HepG2 (cell line): ENCODE data around the gene LRRC73. TPM values are rescaled to one million over a fixed set of nuclear protein-coding genes. Genes with fewer than 3 reads are reported as not detected.

Experiments
- EHMT2 ChIP-seq: fragments of 200-600 bp; sonication (generic); IDR thresholded peaks from 2 replicates; pipeline ENCODE4 v1.7.0; 2017; ENCODE audit warnings: antibody characterized with exemption, low read depth, low read length, borderline replicate concordance
- FOXO1 ChIP-seq: sonication (generic); formaldehyde crosslinking; IDR thresholded peaks from 2 replicates; pipeline ENCODE4 v1.4.0; 2020; ENCODE audit warnings: missing genetic modification reagents
- PLRG1 ChIP-seq: fragments of 450-650 bp; conservative IDR thresholded peaks from 2 replicates; pipeline ENCODE4 v1.6.1; 2016
- THAP9 ChIP-seq: sonication (generic); formaldehyde crosslinking; IDR thresholded peaks from 2 replicates; pipeline ENCODE4; 2020; ENCODE audit warnings: missing genetic modification reagents, mild to moderate bottlenecking, borderline replicate concordance
- ZBTB38 ChIP-seq: sonication (generic); formaldehyde crosslinking; IDR thresholded peaks from 2 replicates; pipeline ENCODE4 v1.5.1; 2020; ENCODE audit warnings: mild to moderate bottlenecking, missing genetic modification reagents
- ZNF160 ChIP-seq: sonication (generic); formaldehyde crosslinking; IDR thresholded peaks from 2 replicates; pipeline ENCODE4 v1.8.0; 2022; ENCODE audit warnings: mild to moderate bottlenecking, inconsistent platforms, missing genetic modification reagents
- polyA plus RNA-seq, 8 experiments: library from polyadenylated mRNA; depleted of rRNA in 3 of 8; stranded (reverse) in 7 of 8; unstranded in 1 of 8; fragments of >200 nt; fragmentation: Illumina TruSeq in 4 of 8; extraction: Trizol in 4 of 8; gene quantifications; 2 replicates each; pipeline versions ENCODE4 v1.2.1 to v1.2.3, GENCODE V29; 2011 to 2016; ENCODE audit warnings: low read depth in 4 of 8, missing spikeins in 1 of 8, mixed read lengths in 1 of 8; ENCODE audit not compliant: insufficient read depth in 1 of 8
- total RNA-seq, 5 experiments: library from RNA; depleted of rRNA; stranded (reverse); fragments of >200 nt; fragmentation: Illumina TruSeq; extraction: Trizol; gene quantifications; 2 replicates each; pipeline ENCODE4 v1.2.3, GENCODE V29; 2016; ENCODE audit warnings: low read depth in 1 of 5
- TF ChIP-seq, protein P1 (sequence below): sonication (generic); formaldehyde crosslinking; IDR thresholded peaks from 2 replicates; pipeline ENCODE4 v1.9.0; 2021; ENCODE audit warnings: mild to moderate bottlenecking, missing genetic modification reagents

Gene LRRC73
- total and polyA plus RNA-seq, 2 of the 13 experiments (the other 11 are each of a cell fraction or from before 2014, with no cell fraction given): 0.11 to 0.12 TPM

DNA sequence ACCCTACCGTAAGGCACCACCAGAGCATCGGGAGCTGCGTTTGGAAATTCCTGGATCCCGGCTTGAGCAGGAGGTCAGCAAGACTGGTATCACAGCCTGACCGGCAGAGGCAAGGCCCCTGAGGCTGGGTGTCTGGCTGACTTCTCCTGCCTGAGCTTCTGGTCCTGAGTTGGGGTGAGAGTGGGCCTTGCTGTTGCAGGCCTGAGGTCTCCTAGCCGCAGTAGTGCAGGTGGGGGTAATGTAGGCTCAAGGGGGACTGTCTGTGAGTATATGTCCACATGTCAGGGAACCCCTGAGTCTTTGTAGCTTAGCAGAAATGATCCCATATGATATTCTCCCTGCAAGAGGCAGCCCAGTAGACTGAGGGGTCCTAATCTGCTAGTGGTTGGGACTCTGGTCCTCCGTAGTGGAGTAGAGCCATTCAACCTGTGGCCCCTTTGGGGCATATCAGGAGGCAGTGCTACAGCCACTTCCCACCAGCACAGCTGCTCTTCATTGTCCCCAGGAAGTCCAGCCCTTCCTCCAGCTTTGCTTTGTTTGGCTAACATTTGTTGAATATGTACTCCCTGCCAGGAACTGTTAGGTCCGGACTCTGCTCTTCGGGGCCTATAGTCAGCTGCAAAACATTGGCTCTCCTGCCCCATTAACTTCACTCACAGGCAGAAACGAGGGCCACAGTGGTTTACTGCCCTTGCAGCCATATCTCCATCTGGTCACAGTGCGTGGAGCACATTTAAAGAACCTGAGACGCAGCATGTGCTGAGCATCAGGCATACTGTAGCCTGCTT lies 10.9 kb downstream of the LRRC73 start (continued):
- TF ChIP-seq, protein P1, sequence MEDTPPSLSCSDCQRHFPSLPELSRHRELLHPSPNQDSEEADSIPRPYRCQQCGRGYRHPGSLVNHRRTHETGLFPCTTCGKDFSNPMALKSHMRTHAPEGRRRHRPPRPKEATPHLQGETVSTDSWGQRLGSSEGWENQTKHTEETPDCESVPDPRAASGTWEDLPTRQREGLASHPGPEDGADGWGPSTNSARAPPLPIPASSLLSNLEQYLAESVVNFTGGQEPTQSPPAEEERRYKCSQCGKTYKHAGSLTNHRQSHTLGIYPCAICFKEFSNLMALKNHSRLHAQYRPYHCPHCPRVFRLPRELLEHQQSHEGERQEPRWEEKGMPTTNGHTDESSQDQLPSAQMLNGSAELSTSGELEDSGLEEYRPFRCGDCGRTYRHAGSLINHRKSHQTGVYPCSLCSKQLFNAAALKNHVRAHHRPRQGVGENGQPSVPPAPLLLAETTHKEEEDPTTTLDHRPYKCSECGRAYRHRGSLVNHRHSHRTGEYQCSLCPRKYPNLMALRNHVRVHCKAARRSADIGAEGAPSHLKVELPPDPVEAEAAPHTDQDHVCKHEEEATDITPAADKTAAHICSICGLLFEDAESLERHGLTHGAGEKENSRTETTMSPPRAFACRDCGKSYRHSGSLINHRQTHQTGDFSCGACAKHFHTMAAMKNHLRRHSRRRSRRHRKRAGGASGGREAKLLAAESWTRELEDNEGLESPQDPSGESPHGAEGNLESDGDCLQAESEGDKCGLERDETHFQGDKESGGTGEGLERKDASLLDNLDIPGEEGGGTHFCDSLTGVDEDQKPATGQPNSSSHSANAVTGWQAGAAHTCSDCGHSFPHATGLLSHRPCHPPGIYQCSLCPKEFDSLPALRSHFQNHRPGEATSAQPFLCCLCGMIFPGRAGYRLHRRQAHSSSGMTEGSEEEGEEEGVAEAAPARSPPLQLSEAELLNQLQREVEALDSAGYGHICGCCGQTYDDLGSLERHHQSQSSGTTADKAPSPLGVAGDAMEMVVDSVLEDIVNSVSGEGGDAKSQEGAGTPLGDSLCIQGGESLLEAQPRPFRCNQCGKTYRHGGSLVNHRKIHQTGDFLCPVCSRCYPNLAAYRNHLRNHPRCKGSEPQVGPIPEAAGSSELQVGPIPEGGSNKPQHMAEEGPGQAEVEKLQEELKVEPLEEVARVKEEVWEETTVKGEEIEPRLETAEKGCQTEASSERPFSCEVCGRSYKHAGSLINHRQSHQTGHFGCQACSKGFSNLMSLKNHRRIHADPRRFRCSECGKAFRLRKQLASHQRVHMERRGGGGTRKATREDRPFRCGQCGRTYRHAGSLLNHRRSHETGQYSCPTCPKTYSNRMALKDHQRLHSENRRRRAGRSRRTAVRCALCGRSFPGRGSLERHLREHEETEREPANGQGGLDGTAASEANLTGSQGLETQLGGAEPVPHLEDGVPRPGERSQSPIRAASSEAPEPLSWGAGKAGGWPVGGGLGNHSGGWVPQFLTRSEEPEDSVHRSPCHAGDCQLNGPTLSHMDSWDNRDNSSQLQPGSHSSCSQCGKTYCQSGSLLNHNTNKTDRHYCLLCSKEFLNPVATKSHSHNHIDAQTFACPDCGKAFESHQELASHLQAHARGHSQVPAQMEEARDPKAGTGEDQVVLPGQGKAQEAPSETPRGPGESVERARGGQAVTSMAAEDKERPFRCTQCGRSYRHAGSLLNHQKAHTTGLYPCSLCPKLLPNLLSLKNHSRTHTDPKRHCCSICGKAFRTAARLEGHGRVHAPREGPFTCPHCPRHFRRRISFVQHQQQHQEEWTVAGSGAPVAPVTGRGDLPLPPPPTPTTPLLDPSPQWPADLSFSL (CRISPR knock-in tag): no peak
- TF ChIP-seq FOXO1 (CRISPR knock-in tag) (peak; percentile 34; the same call in 1 of the 2 replicates), ZBTB38 (CRISPR knock-in tag) (0 out of 2 replicates have a peak, but pooled peaks have one; percentile 23), THAP9 (CRISPR knock-in tag) (no peak), ZNF160 (CRISPR knock-in tag) (no peak), PLRG1 (no peak), EHMT2 (no peak)
